NB4 (cell line): ENCODE measurements around the gene FAM53B.

Experiments
- DNase-seq: peaks from one replicate; pipeline ENCODE4 v3.0.0; 2010; ENCODE audit warnings: low read depth
- H3K4me3 ChIP-seq: one replicate; pipeline ENCODE4 v1.5.1; 2011; ENCODE audit warnings: mild to moderate bottlenecking, low read depth, low read length, moderate library complexity
- MYC ChIP-seq: IDR thresholded peaks from 2 replicates; pipeline ENCODE4 v1.6.1; 2011; ENCODE audit warnings: low read depth, low read length
- POLR2A ChIP-seq: IDR thresholded peaks from 2 replicates; pipeline ENCODE4 v1.6.1; 2011; ENCODE audit warnings: mild to moderate bottlenecking; ENCODE audit not compliant: insufficient read length; ENCODE audit errors: extremely low read depth
- TF ChIP-seq, protein P1 (sequence below): IDR thresholded peaks from 2 replicates; pipeline ENCODE4 v1.6.1; 2011; ENCODE audit warnings: low read depth, low read length
- TF ChIP-seq, protein P2 (sequence below): IDR thresholded peaks from one replicate; pipeline ENCODE4 v1.5.1; 2012; ENCODE audit warnings: low read depth, low read length

The FAM53B gene

DNA sequence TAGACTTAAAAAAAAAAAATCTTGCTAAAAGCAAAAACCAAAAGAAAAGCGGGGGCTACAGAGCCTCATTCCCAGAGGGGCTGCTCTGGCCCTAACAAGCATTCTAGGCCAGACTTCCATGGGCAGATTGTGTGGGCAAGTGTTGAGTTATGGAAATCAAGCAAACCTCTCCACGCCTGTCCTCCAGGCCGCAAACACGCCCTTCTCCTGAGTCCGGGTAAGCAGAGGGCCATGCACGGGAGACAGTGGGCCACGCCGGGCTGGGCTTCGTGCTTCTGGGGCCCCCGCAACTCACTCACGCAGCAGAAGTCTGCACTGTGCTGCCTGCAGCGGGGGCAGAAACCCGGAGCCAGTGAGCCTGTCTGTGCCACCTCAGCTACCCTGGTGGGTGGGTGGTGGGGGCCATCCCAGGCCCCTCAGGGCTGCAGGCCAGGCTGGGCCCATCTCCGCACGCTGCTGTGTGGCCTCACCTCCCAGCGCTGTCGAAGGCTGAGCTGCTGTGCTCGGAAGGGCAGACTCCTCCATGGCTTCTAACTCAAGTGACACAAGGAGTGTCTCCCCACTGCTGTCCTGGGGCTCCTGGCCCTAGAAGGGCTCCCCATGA is 125.6 kb downstream of the FAM53B start:
- TF ChIP-seq POLR2A (no peak), MYC (no peak)
- TF ChIP-seq, protein P1, sequence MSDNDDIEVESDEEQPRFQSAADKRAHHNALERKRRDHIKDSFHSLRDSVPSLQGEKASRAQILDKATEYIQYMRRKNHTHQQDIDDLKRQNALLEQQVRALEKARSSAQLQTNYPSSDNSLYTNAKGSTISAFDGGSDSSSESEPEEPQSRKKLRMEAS = no peak
- TF ChIP-seq, protein P2, sequence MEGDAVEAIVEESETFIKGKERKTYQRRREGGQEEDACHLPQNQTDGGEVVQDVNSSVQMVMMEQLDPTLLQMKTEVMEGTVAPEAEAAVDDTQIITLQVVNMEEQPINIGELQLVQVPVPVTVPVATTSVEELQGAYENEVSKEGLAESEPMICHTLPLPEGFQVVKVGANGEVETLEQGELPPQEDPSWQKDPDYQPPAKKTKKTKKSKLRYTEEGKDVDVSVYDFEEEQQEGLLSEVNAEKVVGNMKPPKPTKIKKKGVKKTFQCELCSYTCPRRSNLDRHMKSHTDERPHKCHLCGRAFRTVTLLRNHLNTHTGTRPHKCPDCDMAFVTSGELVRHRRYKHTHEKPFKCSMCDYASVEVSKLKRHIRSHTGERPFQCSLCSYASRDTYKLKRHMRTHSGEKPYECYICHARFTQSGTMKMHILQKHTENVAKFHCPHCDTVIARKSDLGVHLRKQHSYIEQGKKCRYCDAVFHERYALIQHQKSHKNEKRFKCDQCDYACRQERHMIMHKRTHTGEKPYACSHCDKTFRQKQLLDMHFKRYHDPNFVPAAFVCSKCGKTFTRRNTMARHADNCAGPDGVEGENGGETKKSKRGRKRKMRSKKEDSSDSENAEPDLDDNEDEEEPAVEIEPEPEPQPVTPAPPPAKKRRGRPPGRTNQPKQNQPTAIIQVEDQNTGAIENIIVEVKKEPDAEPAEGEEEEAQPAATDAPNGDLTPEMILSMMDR = no peak
- DNase-seq = no peak
- no peak overlapping the region for H3K4me3 ChIP-seq

DNA sequence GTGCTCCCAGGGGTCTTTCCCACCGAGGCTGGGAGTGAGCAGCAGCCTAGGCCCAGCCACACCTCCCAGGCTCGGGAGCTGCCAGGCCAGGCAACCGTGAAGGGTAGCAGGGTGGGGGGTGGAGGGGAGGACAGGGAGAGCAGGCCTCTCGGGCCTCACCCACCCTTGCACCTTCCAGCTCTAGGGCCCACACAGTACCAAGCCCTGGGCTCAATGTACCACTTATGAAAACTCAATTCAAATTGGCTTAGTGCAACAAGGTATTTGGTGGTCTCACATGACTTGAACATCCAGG is 127.4 kb downstream of the FAM53B start:
- DNase-seq = no peak
- no peak for TF ChIP-seq POLR2A
- TF ChIP-seq, protein P2 = no peak
- TF ChIP-seq, protein P1 = no peak
- TF ChIP-seq MYC = no peak
- no peak overlapping the region for H3K4me3 ChIP-seq

DNA sequence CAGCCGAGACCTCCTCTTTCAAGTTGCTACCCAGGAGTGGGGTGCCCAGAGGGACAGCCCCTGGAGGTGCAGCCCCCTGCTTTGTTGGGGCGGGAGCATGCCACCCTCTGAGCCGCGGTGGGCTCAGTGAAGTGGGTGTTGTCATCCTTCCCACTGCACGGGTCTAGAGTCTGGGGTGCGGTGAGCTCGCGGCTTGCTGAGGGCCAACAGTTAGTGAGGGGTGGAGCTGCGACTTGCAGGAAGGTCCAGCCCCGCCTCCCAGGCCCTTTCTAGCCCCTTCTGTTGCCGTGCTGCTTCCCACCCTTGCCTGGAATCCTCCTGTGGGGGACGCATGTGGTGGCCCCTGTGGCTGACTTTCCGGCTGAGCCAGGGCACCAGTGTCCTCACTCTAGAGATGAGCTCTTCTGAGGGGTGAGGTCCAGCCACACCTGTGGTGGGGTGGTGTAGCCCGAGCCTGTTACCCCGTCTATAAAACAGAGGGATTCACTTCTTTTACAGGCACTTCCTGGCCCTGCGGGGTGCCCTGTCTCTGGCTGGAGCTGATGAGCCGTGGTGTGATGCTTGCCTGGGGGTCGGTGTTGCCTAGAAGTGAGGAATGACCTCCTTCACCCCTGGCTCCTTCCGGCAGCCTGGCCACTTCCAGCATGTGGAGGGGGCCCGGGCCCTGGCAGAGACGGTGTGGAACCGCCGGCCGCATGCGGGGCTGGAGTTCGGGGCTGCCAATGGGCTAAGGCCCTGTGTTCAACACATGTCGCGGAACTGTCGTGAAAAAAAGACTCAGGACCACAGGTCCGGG is 127.9 kb downstream of the FAM53B start:
- no peak overlapping the region for H3K4me3 ChIP-seq
- no peak for DNase-seq
- TF ChIP-seq, protein P1 = no peak
- no peak for TF ChIP-seq MYC
- no peak for TF ChIP-seq POLR2A
- TF ChIP-seq, protein P2 = no peak

- H3K4me3 ChIP-seq = no peak overlapping the region
- DNase-seq = no peak
- TF ChIP-seq POLR2A (no peak), MYC (no peak)
- TF ChIP-seq, protein P2 = no peak
- TF ChIP-seq, protein P1 = no peak
Measured at GRCh38 chr10:124615259-124615658, 128.9 kb downstream of the FAM53B start.

DNA sequence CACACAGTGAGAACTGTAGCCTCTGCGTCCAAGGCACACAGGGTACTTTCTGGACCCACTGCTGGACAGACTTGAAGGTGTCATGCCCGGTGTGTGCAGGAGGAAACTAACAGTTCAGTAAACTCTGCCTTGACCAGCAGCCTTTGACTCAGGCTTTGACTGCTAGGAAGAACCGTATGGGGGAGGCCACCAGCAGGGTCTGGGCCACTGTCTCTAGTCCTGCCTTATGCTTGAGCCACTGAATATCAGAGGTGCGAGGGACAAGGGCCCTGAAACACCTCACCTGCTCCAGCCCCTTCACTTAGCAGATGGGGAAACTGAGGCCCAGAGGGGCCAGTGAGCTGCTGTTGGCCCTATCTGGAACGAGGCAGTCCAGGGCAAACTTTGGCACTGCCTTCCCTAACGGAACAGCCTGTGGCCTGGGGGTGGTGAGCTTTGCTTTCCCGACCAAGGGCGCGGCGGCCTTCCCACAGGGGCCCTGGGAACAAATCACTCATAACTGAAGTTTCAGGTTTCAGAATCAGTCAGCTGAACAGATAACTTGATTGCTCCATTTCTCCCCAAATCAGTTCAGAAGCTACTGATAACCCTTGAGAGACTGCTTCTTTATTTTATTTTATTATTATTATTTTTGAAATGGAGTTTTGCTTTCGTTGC is 130.0 kb downstream of the FAM53B start:
- no peak for TF ChIP-seq POLR2A
- TF ChIP-seq, protein P1 = no peak
- no peak for TF ChIP-seq MYC
- TF ChIP-seq, protein P2 = no peak
- no peak overlapping the region for H3K4me3 ChIP-seq
- DNase-seq = no peak
